Measurements from ENCODE around the gene OSBPL10.

The OSBPL10 gene

GRCh38 chr3:31968369-31968926 is 12.6 kb downstream of the OSBPL10 start:
- Histone ChIP-seq H2BK120ac (ENCODE audit: low read depth, low read length) (no peak overlapping the region), H3K14ac (ENCODE audit: low read length in 2 of 2) (no peak overlapping the region), H3K4ac (ENCODE audit: low read depth in 1 of 2, low read length in 2 of 2) (no peak overlapping the region), H3K23ac (ENCODE audit: low read length in 2 of 2) (no peak overlapping the region), H4K8ac (ENCODE audit: low read length) (no peak overlapping the region), H3K27ac (ENCODE audit: low read length, poor library complexity, severe bottlenecking) (peak overlapping the region; percentile 74), H2BK12ac (ENCODE audit: low read length in 2 of 2) (no peak overlapping the region), H3K18ac (ENCODE audit: low read depth in 1 of 2, low read length in 2 of 2) (no peak overlapping the region), H3K36me3 (ENCODE audit: control insufficient read depth in 1 of 2, insufficient read depth in 2 of 2, low read depth in 1 of 2, low read length in 2 of 2) (no peaks in the 10 kb centered on the region), H3K9ac (ENCODE audit: low read length) (peak overlapping the region; percentile 90), H3K9me3 (ENCODE audit: control insufficient read depth, low read length) (no peaks in the 10 kb centered on the region), H3K4me1 (ENCODE audit: control insufficient read depth, insufficient read depth, low read depth, low read length) (peaks cover 9% of the 10 kb centered on the region), H2AK5ac (ENCODE audit: low read length, severe bottlenecking) (no peak overlapping the region), H3K4me3 (ENCODE audit: insufficient read depth in 1 of 2, low read depth in 1 of 2, low read length in 2 of 2) (peak overlapping the region in 1 of 2 experiments; percentile 66), H2BK5ac (ENCODE audit: low read depth, low read length, poor library complexity, severe bottlenecking) (no peak overlapping the region), H2AFZ (ENCODE audit: low read depth, low read length) (no peak overlapping the region), H3K79me1 (replicated peaks; ENCODE audit: low read length, poor library complexity, severe bottlenecking) (peaks cover 29% of the 10 kb centered on the region), H3K4me2 (ENCODE audit: low read length, poor library complexity, severe bottlenecking) (peak overlapping the region; percentile 21), H2BK15ac (ENCODE audit: low read depth, poor library complexity, severe bottlenecking) (no peak overlapping the region), H4K91ac (ENCODE audit: low read length) (no peak overlapping the region), H3K27me3 (ENCODE audit: control insufficient read depth in 1 of 2, insufficient read depth in 1 of 2, low read length in 2 of 2) (peaks cover 0 to 4% of the 10 kb centered on the region in 2 experiments)
- peak; percentile 69 for DNase-seq
- 1% methylated on average over 2 of the region's 2 CpGs for WGBS

GRCh38 chr3:31967592-31967991 is 13.5 kb downstream of the OSBPL10 start:
- Histone ChIP-seq H3K4me3 (ENCODE audit: insufficient read depth in 1 of 2, low read depth in 1 of 2, low read length in 2 of 2) (no peak overlapping the region), H3K9me3 (ENCODE audit: control insufficient read depth, low read length) (no peaks in the 10 kb centered on the region), H3K18ac (ENCODE audit: low read depth in 1 of 2, low read length in 2 of 2) (peak overlapping the region in 1 of 2 experiments; percentile 43), H3K27ac (ENCODE audit: low read length, poor library complexity, severe bottlenecking) (peak overlapping the region; percentile 93), H2AFZ (ENCODE audit: low read depth, low read length) (no peak overlapping the region), H3K23ac (ENCODE audit: low read length in 2 of 2) (no peak overlapping the region), H2AK5ac (ENCODE audit: low read length, severe bottlenecking) (peak overlapping the region; percentile 31), H3K4me2 (ENCODE audit: low read length, poor library complexity, severe bottlenecking) (no peak overlapping the region), H3K9ac (ENCODE audit: low read length) (peak overlapping the region; percentile 90), H3K4ac (ENCODE audit: low read depth in 1 of 2, low read length in 2 of 2) (no peak overlapping the region), H2BK120ac (ENCODE audit: low read depth, low read length) (no peak overlapping the region), H4K91ac (ENCODE audit: low read length) (no peak overlapping the region), H3K14ac (ENCODE audit: low read length in 2 of 2) (no peak overlapping the region), H2BK12ac (ENCODE audit: low read length in 2 of 2) (no peak overlapping the region), H3K4me1 (ENCODE audit: control insufficient read depth, insufficient read depth, low read depth, low read length) (peaks cover 9% of the 10 kb centered on the region), H2BK15ac (ENCODE audit: low read depth, poor library complexity, severe bottlenecking) (no peak overlapping the region), H3K36me3 (ENCODE audit: control insufficient read depth in 1 of 2, insufficient read depth in 2 of 2, low read depth in 1 of 2, low read length in 2 of 2) (no peaks in the 10 kb centered on the region), H3K27me3 (ENCODE audit: control insufficient read depth in 1 of 2, insufficient read depth in 1 of 2, low read length in 2 of 2) (peaks cover 0 to 4% of the 10 kb centered on the region in 2 experiments), H3K79me1 (replicated peaks; ENCODE audit: low read length, poor library complexity, severe bottlenecking) (peaks cover 25% of the 10 kb centered on the region), H4K8ac (ENCODE audit: low read length) (no peak overlapping the region), H2BK5ac (ENCODE audit: low read depth, low read length, poor library complexity, severe bottlenecking) (peak overlapping the region; percentile 62)
- DNase-seq = no peak
- WGBS = no CpG with 5 or more reads among the region's 2 CpGs

DNA sequence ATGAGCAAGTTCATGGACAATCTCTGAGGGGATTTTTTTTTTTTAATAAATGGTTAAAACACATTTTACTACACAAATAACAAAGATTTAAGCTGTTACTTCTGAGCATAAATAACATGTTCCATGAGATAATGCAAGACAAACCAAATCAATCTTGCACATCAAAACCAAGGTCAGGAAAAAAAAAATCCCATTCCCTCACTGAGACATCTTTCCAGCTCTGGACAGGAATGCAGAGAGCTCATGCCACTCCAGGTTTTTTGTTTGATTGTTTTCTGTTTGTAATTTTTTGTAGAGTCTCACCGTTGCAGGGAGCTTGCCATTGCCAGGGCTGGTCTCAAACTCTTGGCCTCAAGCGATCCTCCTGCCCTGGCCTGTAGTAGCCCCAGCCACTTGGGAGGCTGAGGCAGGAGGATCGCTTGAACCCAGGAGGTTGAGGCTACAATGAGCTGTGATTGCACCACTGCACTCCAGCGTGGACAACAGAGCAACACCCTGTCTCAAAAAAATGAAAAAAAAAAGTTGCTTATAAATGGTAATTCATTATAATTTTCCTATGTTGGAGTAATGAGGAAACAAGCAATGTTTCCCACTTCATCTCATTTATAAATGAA is 14.0 kb downstream of the OSBPL10 start:
- H3K9ac ChIP-seq (ENCODE audit: low read length) = no peak overlapping the region
- peak overlapping the region; percentile 19 for H2BK120ac ChIP-seq (ENCODE audit: low read depth, low read length)
- no peak overlapping the region for H3K14ac ChIP-seq (ENCODE audit: low read length in 2 of 2)
- H3K27me3 ChIP-seq (ENCODE audit: control insufficient read depth in 1 of 2, insufficient read depth in 1 of 2, low read length in 2 of 2) = peaks cover 0 to 4% of the 10 kb centered on the region in 2 experiments
- H3K27ac ChIP-seq (ENCODE audit: low read length, poor library complexity, severe bottlenecking) = peak overlapping the region; percentile 93
- no peaks in the 10 kb centered on the region for H3K9me3 ChIP-seq (ENCODE audit: control insufficient read depth, low read length)
- peak overlapping the region; percentile 75 for H4K8ac ChIP-seq (ENCODE audit: low read length)
- no peak overlapping the region for H2AFZ ChIP-seq (ENCODE audit: low read depth, low read length)
- H3K23ac ChIP-seq (ENCODE audit: low read length in 2 of 2) = no peak overlapping the region
- peak overlapping the region; percentile 82 for H2BK5ac ChIP-seq (ENCODE audit: low read depth, low read length, poor library complexity, severe bottlenecking)
- no peak overlapping the region for H3K4me3 ChIP-seq (ENCODE audit: insufficient read depth in 1 of 2, low read depth in 1 of 2, low read length in 2 of 2)
- DNase-seq = no peak
- H4K91ac ChIP-seq (ENCODE audit: low read length) = peak overlapping the region; percentile 61
- no peaks in the 10 kb centered on the region for H3K36me3 ChIP-seq (ENCODE audit: control insufficient read depth in 1 of 2, insufficient read depth in 2 of 2, low read depth in 1 of 2, low read length in 2 of 2)
- no peak overlapping the region for H3K4me2 ChIP-seq (ENCODE audit: low read length, poor library complexity, severe bottlenecking)
- peak overlapping the region; percentile 85 for H2AK5ac ChIP-seq (ENCODE audit: low read length, severe bottlenecking)
- H2BK12ac ChIP-seq (ENCODE audit: low read length in 2 of 2) = peak overlapping the region in 1 of 2 experiments; percentile 77
- H3K18ac ChIP-seq (ENCODE audit: low read depth in 1 of 2, low read length in 2 of 2) = peak overlapping the region; percentile 54 to 73
- 71% methylated on average over 2 of the region's 4 CpGs for WGBS
- H3K4ac ChIP-seq (ENCODE audit: low read depth in 1 of 2, low read length in 2 of 2) = peak overlapping the region in 1 of 2 experiments; percentile 97
- H2BK15ac ChIP-seq (ENCODE audit: low read depth, poor library complexity, severe bottlenecking) = peak overlapping the region; percentile 80
- peaks cover 9% of the 10 kb centered on the region for H3K4me1 ChIP-seq (ENCODE audit: control insufficient read depth, insufficient read depth, low read depth, low read length)
- H3K79me1 ChIP-seq (replicated peaks; ENCODE audit: low read length, poor library complexity, severe bottlenecking) = peaks cover 23% of the 10 kb centered on the region

- no peak overlapping the region for H3K23ac ChIP-seq (ENCODE audit: low read length in 2 of 2)
- H3K18ac ChIP-seq (ENCODE audit: low read depth in 1 of 2, low read length in 2 of 2) = peak overlapping the region; percentile 13 to 88
Measured at GRCh38 chr3:31962801-31963205, 18.3 kb downstream of the OSBPL10 start.

More at GRCh38 chr3:31962801-31963205, 18.3 kb downstream of the OSBPL10 start:
- Histone ChIP-seq H3K4me1 (ENCODE audit: control insufficient read depth, insufficient read depth, low read depth, low read length) (peaks cover 6% of the 10 kb centered on the region), H3K9ac (ENCODE audit: low read length) (no peak overlapping the region), H4K91ac (ENCODE audit: low read length) (no peak overlapping the region), H4K8ac (ENCODE audit: low read length) (peak overlapping the region; percentile 27), H3K4me2 (ENCODE audit: low read length, poor library complexity, severe bottlenecking) (no peak overlapping the region), H2BK120ac (ENCODE audit: low read depth, low read length) (no peak overlapping the region), H3K4ac (ENCODE audit: low read depth in 1 of 2, low read length in 2 of 2) (no peak overlapping the region), H3K9me3 (ENCODE audit: control insufficient read depth, low read length) (no peaks in the 10 kb centered on the region), H2BK5ac (ENCODE audit: low read depth, low read length, poor library complexity, severe bottlenecking) (no peak overlapping the region), H3K27ac (ENCODE audit: low read length, poor library complexity, severe bottlenecking) (no peak overlapping the region), H3K14ac (ENCODE audit: low read length in 2 of 2) (no peak overlapping the region), H3K27me3 (ENCODE audit: control insufficient read depth in 1 of 2, insufficient read depth in 1 of 2, low read length in 2 of 2) (no peaks in the 10 kb centered on the region), H3K36me3 (ENCODE audit: control insufficient read depth in 1 of 2, insufficient read depth in 2 of 2, low read depth in 1 of 2, low read length in 2 of 2) (no peaks in the 10 kb centered on the region), H2AK5ac (ENCODE audit: low read length, severe bottlenecking) (peak overlapping the region; percentile 53), H2BK12ac (ENCODE audit: low read length in 2 of 2) (peak overlapping the region in 1 of 2 experiments; percentile 66), H2BK15ac (ENCODE audit: low read depth, poor library complexity, severe bottlenecking) (no peak overlapping the region), H3K79me1 (replicated peaks; ENCODE audit: low read length, poor library complexity, severe bottlenecking) (peaks cover 16% of the 10 kb centered on the region), H3K4me3 (ENCODE audit: insufficient read depth in 1 of 2, low read depth in 1 of 2, low read length in 2 of 2) (no peak overlapping the region), H2AFZ (ENCODE audit: low read depth, low read length) (no peak overlapping the region)
- peak; percentile 49 for DNase-seq
- 81% methylated on average over 2 of the region's 2 CpGs for WGBS
